OCI-LY1 (cell line): ENCODE data around the gene WSCD2.

Experiments used
- H2AFZ ChIP-seq: fragments of 200-600 bp; sonication (generic), shearing (Covaris generic); 2 replicates; pipeline ENCODE4 v1.6.0; 2014; ENCODE audit warnings: antibody characterized with exemption, mild to moderate bottlenecking, low read length
- H3F3A ChIP-seq: fragments of 200-600 bp; sonication (generic), shearing (Covaris generic); 2 replicates; pipeline ENCODE4 v1.6.0; 2014; ENCODE audit warnings: mild to moderate bottlenecking, antibody characterized with exemption, low read length, moderate library complexity; ENCODE audit not compliant: insufficient read depth
- H3K27ac ChIP-seq: fragments of 200-600 bp; sonication (generic); 2 replicates; pipeline ENCODE4 v1.5.1; 2014; ENCODE audit warnings: low read length, mixed run types, mild to moderate bottlenecking, low read depth; ENCODE audit not compliant: poor library complexity, severe bottlenecking
- H3K27me3 ChIP-seq: fragments of 200-600 bp; sonication (generic); 2 replicates; pipeline ENCODE4 v1.6.0; 2014; ENCODE audit warnings: antibody characterized with exemption, mild to moderate bottlenecking, low read length, moderate library complexity; ENCODE audit not compliant: insufficient read depth
- H3K36me3 ChIP-seq: fragments of 200-600 bp; sonication (generic); 2 replicates; pipeline ENCODE4 v1.6.1; 2014; ENCODE audit warnings: mild to moderate bottlenecking, antibody characterized with exemption, low read length, moderate library complexity, mixed read lengths; ENCODE audit not compliant: insufficient read depth
- H3K4me1 ChIP-seq: fragments of 200-600 bp; sonication (generic); 2 replicates; pipeline ENCODE4 v1.5.1; 2014; ENCODE audit warnings: mild to moderate bottlenecking, low read length, moderate library complexity; ENCODE audit not compliant: insufficient read depth, severe bottlenecking
- H3K4me2 ChIP-seq: fragments of 200-600 bp; sonication (generic), shearing (Covaris generic); 2 replicates; pipeline ENCODE4 v1.6.1; 2014; ENCODE audit warnings: low read length
- H3K4me3 ChIP-seq: fragments of 200-600 bp; sonication (generic); 2 replicates; pipeline ENCODE4 v1.5.1; 2014; ENCODE audit warnings: low read length, low read depth, mild to moderate bottlenecking, mixed read lengths; ENCODE audit not compliant: poor library complexity, severe bottlenecking
- H3K79me2 ChIP-seq: fragments of 200-600 bp; shearing (Covaris generic); 2 replicates; pipeline ENCODE4 v1.6.1; 2016; ENCODE audit warnings: mixed run types, low read length, mixed read lengths; ENCODE audit not compliant: insufficient read depth
- H3K9ac ChIP-seq: fragments of 200-600 bp; sonication (generic), shearing (Covaris generic); 2 replicates; pipeline ENCODE4 v1.6.1; 2014; ENCODE audit warnings: mild to moderate bottlenecking, low read length, mixed read lengths
- H3K9me2 ChIP-seq: fragments of 200-600 bp; sonication (generic), shearing (Covaris generic); 2 replicates; pipeline ENCODE4 v1.6.1; 2014; ENCODE audit warnings: low read depth, mild to moderate bottlenecking, low read length, mixed read lengths
- H3K9me3 ChIP-seq: fragments of 200-600 bp; shearing (Covaris generic); 2 replicates; pipeline ENCODE4 v1.6.1; 2014; ENCODE audit warnings: low read length, mixed read lengths
- H4K20me1 ChIP-seq: fragments of 200-600 bp; sonication (generic), shearing (Covaris generic); 2 replicates; pipeline ENCODE4 v1.6.0; 2016; ENCODE audit warnings: mild to moderate bottlenecking, low read length; ENCODE audit not compliant: insufficient read depth
- EZH2 ChIP-seq: fragments of 200-600 bp; sonication (generic), shearing (Covaris generic); IDR thresholded peaks from 2 replicates; pipeline ENCODE4 v1.8.0; 2017; ENCODE audit warnings: borderline replicate concordance, mixed run types, mild to moderate bottlenecking, antibody characterized with exemption, low read length, moderate library complexity, mixed read lengths
- TF ChIP-seq, protein P1 (sequence below): fragments of 200-600 bp; sonication (generic), shearing (Covaris generic); IDR thresholded peaks from 2 replicates; pipeline ENCODE4 v1.5.1; 2017; ENCODE audit warnings: mild to moderate bottlenecking, antibody characterized with exemption, low read length, moderate library complexity, mixed read lengths

Gene WSCD2

DNA sequence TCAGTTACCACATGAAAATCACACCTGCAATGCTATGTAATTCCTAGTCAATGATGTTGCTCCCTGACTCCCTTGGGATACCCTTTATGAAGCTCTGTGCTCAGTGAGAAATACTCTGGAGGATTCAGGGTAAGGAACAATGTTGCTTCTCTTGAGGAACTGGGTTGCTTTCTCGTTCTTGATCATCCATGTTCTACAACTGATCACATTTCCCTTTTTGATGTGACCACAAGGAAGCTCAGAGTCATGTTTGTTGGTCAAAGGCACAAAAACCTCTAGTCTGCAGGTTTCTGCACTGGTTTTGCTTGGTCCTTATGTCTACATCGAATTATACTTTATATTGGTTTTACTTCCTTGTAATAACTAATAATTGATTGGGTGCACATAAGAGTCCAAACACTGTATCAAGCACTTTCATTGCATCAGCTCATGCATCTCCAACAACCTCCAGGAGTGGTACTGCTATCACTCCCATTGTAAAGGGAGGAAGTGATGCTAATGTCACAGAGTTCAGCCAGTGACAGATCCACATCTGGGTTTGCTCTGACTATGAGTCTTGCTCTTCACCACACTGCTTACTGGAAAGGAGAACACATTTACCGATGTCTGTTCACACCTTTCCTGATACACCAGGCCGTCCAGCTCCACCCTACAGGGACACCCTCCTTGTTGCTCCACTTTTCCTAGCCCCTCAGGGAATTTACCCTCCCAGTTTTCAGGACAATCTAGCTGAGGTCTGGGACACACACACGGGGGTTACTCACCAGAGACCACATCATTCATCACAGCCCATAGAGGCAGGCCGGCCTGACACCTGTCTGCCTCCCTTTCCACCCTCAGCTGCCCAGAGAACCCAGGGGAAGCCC is 169.0 kb downstream of the WSCD2 start:
- no peak for TF ChIP-seq EZH2
- TF ChIP-seq, protein P1, sequence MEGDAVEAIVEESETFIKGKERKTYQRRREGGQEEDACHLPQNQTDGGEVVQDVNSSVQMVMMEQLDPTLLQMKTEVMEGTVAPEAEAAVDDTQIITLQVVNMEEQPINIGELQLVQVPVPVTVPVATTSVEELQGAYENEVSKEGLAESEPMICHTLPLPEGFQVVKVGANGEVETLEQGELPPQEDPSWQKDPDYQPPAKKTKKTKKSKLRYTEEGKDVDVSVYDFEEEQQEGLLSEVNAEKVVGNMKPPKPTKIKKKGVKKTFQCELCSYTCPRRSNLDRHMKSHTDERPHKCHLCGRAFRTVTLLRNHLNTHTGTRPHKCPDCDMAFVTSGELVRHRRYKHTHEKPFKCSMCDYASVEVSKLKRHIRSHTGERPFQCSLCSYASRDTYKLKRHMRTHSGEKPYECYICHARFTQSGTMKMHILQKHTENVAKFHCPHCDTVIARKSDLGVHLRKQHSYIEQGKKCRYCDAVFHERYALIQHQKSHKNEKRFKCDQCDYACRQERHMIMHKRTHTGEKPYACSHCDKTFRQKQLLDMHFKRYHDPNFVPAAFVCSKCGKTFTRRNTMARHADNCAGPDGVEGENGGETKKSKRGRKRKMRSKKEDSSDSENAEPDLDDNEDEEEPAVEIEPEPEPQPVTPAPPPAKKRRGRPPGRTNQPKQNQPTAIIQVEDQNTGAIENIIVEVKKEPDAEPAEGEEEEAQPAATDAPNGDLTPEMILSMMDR: no peak
- H3K4me2 ChIP-seq: no peak overlapping the region

DNA sequence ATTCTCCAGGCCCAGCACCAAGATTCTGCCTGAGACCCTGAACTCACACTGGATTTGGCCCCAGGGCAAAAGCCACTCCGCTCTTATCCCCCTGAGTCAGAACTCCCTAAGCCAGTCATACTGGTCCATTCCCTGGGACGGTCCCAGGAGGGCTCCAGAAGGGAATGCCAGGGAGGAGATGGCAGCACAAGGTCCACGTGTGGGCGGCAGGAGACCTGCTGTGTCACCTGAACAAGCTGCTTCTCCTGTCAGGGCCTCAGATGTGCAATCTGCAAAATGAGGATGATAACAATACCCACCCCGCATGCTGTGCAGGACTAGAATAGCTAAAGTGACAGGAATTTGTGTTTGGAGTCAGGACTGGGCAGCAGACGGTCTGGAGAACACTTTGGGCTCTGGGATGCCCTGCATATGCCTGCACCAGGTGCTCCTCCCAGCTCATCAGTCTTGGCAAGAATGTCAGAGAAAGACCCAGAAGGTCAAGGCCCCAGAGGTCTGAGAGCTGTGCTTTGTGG is 169.7 kb downstream of the WSCD2 start:
- Histone ChIP-seq H3K36me3 (no peaks in the 10 kb centered on the region), H3K79me2 (no peaks in the 10 kb centered on the region), H4K20me1 (no peaks in the 10 kb centered on the region), H3K27ac (no peak overlapping the region), H3K9me3 (no peaks in the 10 kb centered on the region), H3K4me2 (no peak overlapping the region), H2AFZ (no peak overlapping the region), H3K9ac (no peak overlapping the region), H3K4me1 (no peaks in the 10 kb centered on the region), H3K9me2 (no peaks in the 10 kb centered on the region), H3K4me3 (no peak overlapping the region), H3F3A (no peaks in the 10 kb centered on the region), H3K27me3 (no peaks in the 10 kb centered on the region)
- no peak for TF ChIP-seq EZH2
- TF ChIP-seq, protein P1: no peak

More for the DNA sequence above, 169.0 kb downstream of the WSCD2 start:
- Histone ChIP-seq H3K4me3 (no peak overlapping the region), H2AFZ (no peak overlapping the region), H3K79me2 (no peaks in the 10 kb centered on the region), H4K20me1 (no peaks in the 10 kb centered on the region), H3K9me2 (no peaks in the 10 kb centered on the region), H3K4me1 (no peaks in the 10 kb centered on the region), H3F3A (no peaks in the 10 kb centered on the region), H3K9me3 (no peaks in the 10 kb centered on the region), H3K36me3 (no peaks in the 10 kb centered on the region), H3K9ac (no peak overlapping the region), H3K27me3 (no peaks in the 10 kb centered on the region), H3K27ac (no peak overlapping the region)

DNA sequence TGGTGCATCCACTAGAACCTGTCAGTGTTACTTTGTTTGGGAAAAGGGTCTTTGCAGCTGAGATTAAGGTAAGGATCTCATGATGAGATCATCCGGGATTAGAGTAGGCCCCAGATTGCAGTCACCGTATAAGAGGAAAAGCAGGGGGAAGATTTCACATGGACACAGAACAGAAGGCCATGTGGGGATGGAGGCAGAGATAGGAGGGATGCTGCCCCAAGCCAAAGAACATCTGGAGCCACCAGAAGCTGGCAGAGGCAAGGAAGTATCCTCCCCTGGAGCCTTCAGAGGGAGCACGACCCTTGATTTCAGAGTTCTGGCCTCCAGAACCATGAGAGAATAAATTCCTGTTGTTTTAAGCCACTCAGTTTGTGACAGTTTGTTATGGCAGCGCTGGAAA is 170.4 kb downstream of the WSCD2 start:
- no peak overlapping the region for H3K4me2 ChIP-seq
- no peak overlapping the region for H3K4me3 ChIP-seq
- H3K36me3 ChIP-seq: no peaks in the 10 kb centered on the region
- H3K9ac ChIP-seq: no peak overlapping the region
- H3K9me2 ChIP-seq: no peaks in the 10 kb centered on the region
- no peaks in the 10 kb centered on the region for H3K27me3 ChIP-seq
- no peaks in the 10 kb centered on the region for H3K79me2 ChIP-seq
- no peaks in the 10 kb centered on the region for H4K20me1 ChIP-seq
- TF ChIP-seq EZH2: no peak
- TF ChIP-seq, protein P1: no peak
- H3K9me3 ChIP-seq: no peaks in the 10 kb centered on the region
- no peaks in the 10 kb centered on the region for H3K4me1 ChIP-seq
- H3K27ac ChIP-seq: no peak overlapping the region
- no peak overlapping the region for H2AFZ ChIP-seq
- H3F3A ChIP-seq: no peaks in the 10 kb centered on the region
